ENCODE data around the gene ARHGEF1.

ARHGEF1 gene

DNA sequence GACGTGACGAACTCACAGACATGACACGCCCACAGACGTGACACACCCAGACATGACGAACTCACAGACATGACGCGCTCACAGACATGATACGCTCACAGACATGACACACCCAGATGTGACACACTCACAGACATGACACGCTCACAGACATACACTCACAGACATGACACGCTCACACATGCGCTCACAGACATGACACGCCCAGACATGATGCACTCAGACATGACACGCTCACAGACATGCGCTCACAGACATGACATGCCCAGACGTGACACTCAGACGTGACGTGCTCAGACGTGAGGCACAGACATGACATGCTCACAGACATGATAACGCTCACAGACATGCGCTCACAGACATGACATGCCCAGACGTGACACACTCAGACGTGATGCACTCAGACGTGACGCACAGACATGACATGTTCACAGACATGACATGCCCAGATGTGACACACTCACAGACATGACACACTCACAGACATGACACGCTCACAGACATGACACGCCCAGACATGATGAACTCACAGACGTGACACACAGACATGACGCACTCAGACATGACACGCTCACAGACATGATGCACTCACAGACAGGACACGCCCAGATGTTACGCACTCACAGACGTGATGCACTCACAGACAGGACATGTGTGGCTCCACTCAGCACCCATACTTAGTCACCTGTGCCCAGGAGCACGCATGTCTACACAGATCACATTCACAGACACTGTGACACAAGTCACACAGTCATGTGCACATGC, 37.1 kb downstream of the ARHGEF1 start:
- no peak overlapping the region for H2AFZ ChIP-seq (ENCODE audit: low read depth, low read length)
- no peaks in the 10 kb centered on the region for H3K9me3 ChIP-seq (ENCODE audit: insufficient read depth, low read length)
- H3K36me3 ChIP-seq (replicated peaks; ENCODE audit: low read depth, low read length): no peaks in the 10 kb centered on the region
- H3K27ac ChIP-seq (ENCODE audit: low read length): no peak overlapping the region
- no peak overlapping the region for H3K9ac ChIP-seq (ENCODE audit: low read length)
- no peak overlapping the region for H3K4me3 ChIP-seq (ENCODE audit: low read length)
- peaks cover 19% of the 10 kb centered on the region for H3K4me1 ChIP-seq (ENCODE audit: low read length)
- H3K4me2 ChIP-seq (ENCODE audit: low read length): no peak overlapping the region
- peaks cover 18% of the 10 kb centered on the region for H3K27me3 ChIP-seq (ENCODE audit: low read depth, low read length)
- TF ChIP-seq EZH2phosphoT487 (IDR thresholded peaks at IDR 0.05; ENCODE audit: low read depth): no peak
- TF ChIP-seq, protein P1, sequence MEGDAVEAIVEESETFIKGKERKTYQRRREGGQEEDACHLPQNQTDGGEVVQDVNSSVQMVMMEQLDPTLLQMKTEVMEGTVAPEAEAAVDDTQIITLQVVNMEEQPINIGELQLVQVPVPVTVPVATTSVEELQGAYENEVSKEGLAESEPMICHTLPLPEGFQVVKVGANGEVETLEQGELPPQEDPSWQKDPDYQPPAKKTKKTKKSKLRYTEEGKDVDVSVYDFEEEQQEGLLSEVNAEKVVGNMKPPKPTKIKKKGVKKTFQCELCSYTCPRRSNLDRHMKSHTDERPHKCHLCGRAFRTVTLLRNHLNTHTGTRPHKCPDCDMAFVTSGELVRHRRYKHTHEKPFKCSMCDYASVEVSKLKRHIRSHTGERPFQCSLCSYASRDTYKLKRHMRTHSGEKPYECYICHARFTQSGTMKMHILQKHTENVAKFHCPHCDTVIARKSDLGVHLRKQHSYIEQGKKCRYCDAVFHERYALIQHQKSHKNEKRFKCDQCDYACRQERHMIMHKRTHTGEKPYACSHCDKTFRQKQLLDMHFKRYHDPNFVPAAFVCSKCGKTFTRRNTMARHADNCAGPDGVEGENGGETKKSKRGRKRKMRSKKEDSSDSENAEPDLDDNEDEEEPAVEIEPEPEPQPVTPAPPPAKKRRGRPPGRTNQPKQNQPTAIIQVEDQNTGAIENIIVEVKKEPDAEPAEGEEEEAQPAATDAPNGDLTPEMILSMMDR (IDR thresholded peaks at IDR 0.05; ENCODE audit: low read depth, low read length): no peak
- H3K79me2 ChIP-seq (ENCODE audit: low read length): no peaks in the 10 kb centered on the region
- H4K20me1 ChIP-seq (ENCODE audit: insufficient read depth, low read length): no peaks in the 10 kb centered on the region

- H3K9me3 ChIP-seq (ENCODE audit: insufficient read depth, low read length): no peaks in the 10 kb centered on the region
- H3K27me3 ChIP-seq (ENCODE audit: low read depth, low read length): peaks cover 20% of the 10 kb centered on the region
- peaks cover 19% of the 10 kb centered on the region for H3K4me1 ChIP-seq (ENCODE audit: low read length)
- H3K4me2 ChIP-seq (ENCODE audit: low read length): peak overlapping the region; percentile 4; the same call in 1 of the 2 replicates
- no peaks in the 10 kb centered on the region for H3K79me2 ChIP-seq (ENCODE audit: low read length)
- no peak overlapping the region for H3K4me3 ChIP-seq (ENCODE audit: low read length)
- no peak overlapping the region for H2AFZ ChIP-seq (ENCODE audit: low read depth, low read length)
- H3K36me3 ChIP-seq (replicated peaks; ENCODE audit: low read depth, low read length): no peaks in the 10 kb centered on the region
- TF ChIP-seq EZH2phosphoT487 (IDR thresholded peaks at IDR 0.05; ENCODE audit: low read depth): no peak
- TF ChIP-seq, protein P1 (IDR thresholded peaks at IDR 0.05; ENCODE audit: low read depth, low read length): peak; percentile 26; the same call in 1 of the 2 replicates
- H3K9ac ChIP-seq (ENCODE audit: low read length): no peak overlapping the region
- H4K20me1 ChIP-seq (ENCODE audit: insufficient read depth, low read length): no peaks in the 10 kb centered on the region
- H3K27ac ChIP-seq (ENCODE audit: low read length): no peak overlapping the region
Measured at GRCh38 chr19:41920882-41921576, 38.0 kb downstream of the ARHGEF1 start.

DNA sequence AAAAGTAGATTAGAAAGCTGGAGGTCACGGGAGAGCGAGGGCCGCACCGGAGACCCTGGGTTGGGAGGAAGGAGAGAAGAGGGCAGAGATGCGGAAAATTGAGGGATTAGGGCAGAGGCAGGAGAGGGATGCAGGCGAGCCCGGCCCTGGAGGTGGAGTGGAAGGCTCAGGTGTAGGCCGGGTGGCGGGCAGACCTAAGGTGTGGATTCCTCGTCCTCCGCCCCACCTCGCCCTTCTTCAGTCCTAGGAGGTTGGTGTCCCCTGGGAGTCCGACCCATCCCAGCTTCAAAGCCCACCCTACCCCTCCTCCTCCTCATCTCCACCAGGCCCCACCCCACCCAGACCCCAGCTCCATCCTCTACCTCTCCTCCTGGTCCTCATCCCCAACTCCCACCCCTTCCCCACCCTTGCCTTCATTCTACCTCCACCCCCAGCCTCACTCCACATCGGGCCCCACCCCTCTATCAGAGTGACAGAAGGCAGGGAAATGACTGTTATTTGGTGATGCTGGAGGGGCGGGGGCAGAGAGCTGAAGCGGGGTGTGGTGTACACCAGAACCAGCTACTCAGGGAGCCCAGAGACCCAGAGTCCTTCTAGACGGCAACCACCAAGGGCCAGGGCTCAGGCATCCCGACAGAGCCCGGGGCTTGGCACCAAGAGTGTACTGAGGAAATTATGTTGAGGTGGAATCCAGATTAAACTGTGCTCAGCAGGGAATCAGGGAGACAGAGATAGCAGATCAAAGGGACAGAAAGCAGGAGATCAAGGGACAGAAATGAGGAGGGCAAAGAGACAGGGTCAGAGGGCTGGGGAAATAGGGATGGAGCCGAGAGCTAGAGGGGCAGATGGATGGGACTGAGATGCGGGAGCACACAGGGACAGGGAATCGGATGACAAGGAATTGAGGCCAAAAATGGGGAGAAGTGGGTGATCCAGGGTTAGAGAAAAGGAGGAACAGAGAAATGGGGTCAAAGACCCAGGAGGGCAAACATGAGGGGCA, 38.9 kb downstream of the ARHGEF1 start:
- Histone ChIP-seq H3K79me2 (ENCODE audit: low read length) (no peaks in the 10 kb centered on the region), H3K4me2 (ENCODE audit: low read length) (peak overlapping the region; percentile 4; the same call in 1 of the 2 replicates), H3K27ac (ENCODE audit: low read length) (no peak overlapping the region), H3K9me3 (ENCODE audit: insufficient read depth, low read length) (no peaks in the 10 kb centered on the region), H3K4me3 (ENCODE audit: low read length) (no peak overlapping the region), H3K4me1 (ENCODE audit: low read length) (peaks cover 19% of the 10 kb centered on the region), H4K20me1 (ENCODE audit: insufficient read depth, low read length) (no peaks in the 10 kb centered on the region), H2AFZ (ENCODE audit: low read depth, low read length) (no peak overlapping the region), H3K9ac (ENCODE audit: low read length) (no peak overlapping the region), H3K27me3 (ENCODE audit: low read depth, low read length) (peaks cover 22% of the 10 kb centered on the region), H3K36me3 (replicated peaks; ENCODE audit: low read depth, low read length) (no peaks in the 10 kb centered on the region)
- TF ChIP-seq, protein P1 (IDR thresholded peaks at IDR 0.05; ENCODE audit: low read depth, low read length): no peak
- no peak for TF ChIP-seq EZH2phosphoT487 (IDR thresholded peaks at IDR 0.05; ENCODE audit: low read depth)

All from OCI-LY3 (cell line).